TTC549 (cell line): ENCODE results near the gene NEURL1B.

Experiments
- FAIRE-seq: peaks from 2 replicates; lab custom pipeline; 2012; peaks lifted over from hg19 to GRCh38; lab: Jason Lieb, UNC

NEURL1B gene

DNA sequence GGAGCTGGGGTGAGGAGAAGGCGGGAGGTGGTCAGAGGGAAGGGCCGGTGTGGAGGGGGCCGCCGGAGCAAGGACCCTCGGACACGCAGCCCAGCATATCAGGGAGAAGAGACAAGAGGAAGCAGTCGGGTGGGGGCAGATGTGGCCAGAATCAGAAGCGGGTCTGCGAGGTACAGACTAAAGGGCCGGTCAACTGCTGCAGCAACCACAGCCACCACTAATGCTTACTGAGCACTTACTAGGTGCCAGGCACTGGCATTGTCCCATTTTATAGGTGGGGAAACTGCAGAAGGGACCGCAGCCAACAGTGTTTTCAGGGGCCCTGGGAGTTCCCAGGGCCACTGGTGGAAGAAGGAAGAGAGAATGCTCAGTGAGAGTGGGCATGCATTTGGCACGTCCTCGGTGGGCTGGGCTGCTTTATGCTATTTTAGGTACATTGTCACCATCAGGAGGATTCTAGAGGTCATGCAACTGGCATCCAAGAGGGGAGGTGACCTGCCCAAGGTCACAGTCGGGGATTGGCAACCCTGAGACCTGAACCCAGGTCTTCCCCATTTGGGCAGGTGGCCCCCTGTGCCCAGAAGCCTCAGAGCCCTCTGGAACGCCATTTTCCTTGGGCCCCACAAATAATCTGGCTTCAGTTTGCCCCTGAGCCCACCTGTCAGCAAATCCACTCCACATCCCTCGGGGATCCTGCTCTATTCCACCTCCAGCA is 76.6 kb downstream of the NEURL1B start:
- FAIRE-seq = no peak

DNA sequence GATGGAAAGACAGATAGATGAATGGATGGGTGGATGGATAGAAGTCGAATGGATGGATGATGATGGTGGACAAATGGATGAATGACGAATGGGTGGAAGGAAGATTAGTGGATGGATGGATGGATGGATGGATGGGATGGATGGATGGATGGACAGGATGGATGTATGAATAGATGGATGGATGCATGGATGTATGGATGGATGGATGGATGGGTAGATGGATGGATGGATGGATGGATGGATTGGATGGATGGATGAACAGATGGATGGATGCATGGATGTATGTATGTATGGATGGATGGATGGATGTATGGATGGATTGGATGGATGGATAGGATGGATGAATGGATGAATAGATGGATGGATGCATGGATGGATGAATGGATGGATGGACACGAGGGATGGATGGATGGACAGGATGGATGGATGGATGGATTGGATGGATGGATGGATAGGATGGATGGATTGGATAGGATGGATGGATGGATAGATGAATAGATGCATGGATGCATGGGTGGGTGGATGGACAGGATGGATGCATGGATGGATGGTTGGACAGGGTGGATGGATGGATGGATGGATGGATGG is 77.6 kb downstream of the NEURL1B start:
- no peak for FAIRE-seq

DNA sequence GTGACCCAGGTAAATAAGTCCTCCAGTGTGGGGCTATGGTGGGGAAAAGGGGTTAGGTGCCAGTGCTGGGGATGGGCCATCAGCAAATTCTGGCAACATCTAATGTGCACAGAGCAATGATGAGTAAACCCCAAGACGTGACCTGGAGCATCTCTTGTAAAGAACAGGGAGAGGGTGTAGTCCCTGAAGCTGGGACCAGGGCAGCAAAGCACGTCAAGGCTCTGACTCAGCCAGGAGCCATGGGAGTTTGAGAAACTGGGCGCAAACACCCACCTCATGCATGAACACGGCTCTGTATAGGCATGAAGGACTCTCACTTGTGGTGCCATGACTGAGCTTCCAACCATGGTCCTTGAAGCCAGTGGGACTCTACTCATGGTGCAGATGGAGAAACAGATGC is 78.1 kb downstream of the NEURL1B start:
- FAIRE-seq = no peak

DNA sequence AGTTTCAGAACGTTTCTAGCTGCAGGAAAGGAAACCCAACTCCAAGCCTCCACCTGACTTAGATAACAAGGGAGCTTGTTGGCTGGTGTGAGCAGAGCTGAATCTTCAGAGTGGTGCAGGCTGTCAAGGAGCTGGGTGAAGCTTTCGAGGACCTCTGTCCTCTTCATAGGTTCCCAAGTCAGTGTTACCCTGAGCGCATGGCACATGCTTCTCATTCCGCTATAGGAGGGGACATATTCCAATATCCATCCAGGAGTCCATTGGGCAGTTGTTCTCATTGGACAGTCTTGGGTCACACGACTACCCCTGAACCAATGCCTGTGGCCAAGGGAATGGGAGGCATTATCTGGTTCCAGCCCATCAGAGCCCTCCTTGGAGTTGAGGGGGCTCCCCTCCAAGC is 79.6 kb downstream of the NEURL1B start:
- no peak for FAIRE-seq

DNA sequence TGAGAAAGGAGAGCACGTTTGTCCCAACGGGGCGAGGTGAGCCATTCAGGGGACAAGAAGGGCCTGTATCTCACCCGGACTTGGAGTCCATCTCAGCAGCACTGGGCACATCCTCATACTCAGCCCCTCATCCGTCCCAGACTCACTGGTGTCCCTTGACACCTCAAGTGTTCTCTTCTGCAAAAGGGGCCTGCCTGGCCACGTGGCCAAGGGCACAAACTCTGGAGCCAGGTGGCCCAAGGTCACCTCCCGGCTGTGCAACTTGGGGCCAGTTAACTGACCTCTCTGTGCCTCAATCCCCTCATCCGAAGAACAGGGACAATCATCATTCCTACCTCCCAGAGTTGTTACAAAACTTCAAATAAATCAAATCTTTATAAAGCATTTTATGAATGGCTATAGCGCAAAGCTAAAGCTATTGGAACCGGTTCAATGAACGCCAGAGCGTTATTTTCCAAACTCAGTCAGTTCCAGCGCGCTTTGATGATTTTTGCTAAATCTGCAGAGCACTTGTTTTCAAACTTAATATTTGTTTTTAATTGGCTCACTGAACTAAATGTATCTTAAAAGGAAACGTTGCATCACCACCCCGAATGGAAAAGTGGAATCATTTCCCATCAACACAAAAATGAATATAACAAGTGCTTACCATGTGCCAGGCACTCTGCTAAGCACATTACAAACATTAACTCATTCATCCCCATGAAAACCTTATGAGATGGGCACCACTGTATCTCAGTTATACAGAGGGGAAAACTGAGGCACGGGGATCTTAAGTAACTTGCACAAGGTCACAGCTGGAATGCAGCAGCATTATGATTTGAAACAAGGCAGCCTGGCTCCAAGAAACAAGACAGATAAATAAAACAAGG is 80.6 kb downstream of the NEURL1B start:
- no peak for FAIRE-seq

DNA sequence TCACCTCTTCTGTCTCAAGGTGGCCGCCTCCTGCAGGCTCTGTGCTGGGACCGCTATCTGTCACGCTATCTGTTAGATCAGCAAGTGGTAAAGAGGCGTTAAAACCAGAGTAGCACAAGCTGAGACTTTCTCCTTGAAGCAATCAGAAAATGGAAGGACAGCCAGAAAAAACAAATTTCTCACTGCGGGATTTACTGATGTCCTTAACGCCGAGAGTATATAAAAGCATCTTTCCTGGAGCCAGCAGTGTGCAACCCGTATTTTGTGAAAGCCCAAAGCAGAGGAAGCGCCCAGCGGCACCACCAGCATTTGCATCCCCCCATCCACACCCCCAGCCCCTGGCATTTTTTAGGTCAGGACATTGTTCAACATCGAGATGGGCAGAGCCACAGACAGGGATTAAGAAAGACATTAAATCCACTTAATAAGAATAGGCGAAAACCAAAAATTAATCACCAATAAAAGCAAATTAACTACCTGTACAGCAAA is 81.3 kb downstream of the NEURL1B start:
- FAIRE-seq = no peak

DNA sequence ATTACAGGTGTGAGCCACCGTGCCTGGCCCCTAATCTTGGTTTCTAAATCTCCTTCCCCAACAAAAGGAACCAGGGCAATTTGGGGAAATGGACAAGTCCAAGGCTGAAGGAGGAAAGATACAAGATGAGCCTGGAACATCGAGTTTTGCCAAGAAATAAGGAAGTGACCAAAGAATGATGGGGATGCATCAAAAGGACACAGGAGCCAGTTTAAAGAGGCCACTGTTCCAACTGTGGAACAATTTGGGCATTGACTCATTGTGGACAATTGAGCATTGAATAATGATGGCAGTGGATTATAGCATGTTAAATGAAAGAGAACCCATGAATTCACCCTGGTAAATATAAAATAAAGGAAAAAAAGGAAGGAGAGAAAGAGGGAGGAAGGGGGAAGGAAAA is 82.4 kb downstream of the NEURL1B start:
- no peak for FAIRE-seq

DNA sequence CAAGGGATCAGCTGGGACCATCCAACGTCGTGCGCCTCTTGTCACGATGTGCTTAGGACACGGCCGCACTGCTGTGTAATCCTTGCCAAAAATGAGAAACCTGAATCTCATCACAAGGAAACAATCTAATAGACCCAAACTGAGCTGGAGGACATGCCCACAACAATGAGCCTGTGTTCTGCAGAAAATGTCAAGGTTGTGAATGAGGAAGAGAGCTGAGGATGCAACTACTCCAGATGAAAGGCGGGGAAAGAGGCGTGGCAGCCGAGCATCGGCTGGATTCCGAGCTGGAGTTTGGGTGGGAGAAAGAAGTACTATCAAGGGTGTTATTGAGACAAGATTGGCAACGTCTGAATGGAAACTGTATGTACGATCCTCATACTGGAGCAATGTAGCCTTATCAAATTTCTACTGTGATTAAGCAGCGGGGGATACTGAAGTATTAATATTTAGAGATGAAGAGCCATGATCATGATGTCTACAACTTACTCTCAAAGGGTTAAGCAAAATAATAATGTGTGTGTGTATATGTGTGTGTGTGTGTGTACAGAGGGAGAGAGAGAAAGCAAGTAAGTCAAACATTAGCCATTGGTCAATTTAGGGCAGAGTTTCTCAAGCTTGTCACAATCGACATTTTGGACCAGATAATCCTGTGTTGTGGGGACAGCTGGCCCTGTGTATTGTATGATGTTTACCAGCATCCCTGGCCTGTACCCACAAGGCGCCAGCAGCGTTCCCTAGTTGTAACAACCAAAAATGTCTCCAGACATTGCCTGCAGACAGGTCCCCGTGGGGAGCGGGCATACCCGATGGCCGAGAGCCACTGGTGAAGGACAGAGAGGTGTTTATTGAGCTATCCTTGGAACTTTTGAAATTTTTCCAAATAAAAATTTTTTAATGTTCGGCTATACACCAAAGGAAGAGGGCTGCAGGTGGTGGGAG is 83.5 kb downstream of the NEURL1B start:
- no peak for FAIRE-seq

DNA sequence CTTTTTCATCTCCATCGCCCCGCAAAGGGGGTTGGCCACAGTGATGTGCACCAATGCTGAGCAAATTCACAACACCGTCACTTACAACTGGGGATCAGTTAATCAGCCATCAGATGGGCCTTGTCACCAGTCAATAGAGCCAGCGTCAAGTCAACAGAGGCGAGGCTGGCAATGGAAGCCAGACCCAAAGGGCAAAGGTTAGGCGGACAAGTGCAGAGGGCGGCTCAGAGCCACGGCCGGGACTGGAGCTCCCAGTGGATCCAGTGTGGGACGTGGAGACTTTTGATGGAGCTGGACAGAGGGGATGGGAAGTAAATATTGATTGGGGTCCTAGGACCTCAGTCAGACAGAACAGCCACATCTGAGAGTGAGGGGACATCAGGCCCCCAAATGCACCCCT is 84.2 kb downstream of the NEURL1B start:
- no peak for FAIRE-seq

DNA sequence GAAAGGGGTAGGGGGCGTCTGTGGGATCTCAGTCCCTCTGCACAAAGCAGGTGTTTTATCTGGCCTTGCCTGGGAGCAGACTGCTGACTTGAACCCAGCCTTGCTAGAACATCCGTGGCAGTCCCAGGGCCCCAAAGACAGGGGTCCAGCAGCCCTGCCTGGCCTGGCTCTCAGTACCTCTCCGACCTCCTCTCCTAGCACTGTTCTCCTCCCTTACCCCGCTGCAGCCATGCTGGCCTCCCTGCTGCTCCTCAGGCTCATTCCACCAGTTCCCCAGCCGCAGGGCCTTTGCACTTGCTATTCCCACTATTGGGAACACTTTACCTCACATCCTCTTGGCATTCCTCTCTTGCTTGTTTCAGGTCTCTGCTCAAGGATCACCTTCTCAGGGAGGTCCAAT is 84.7 kb downstream of the NEURL1B start:
- no peak for FAIRE-seq

DNA sequence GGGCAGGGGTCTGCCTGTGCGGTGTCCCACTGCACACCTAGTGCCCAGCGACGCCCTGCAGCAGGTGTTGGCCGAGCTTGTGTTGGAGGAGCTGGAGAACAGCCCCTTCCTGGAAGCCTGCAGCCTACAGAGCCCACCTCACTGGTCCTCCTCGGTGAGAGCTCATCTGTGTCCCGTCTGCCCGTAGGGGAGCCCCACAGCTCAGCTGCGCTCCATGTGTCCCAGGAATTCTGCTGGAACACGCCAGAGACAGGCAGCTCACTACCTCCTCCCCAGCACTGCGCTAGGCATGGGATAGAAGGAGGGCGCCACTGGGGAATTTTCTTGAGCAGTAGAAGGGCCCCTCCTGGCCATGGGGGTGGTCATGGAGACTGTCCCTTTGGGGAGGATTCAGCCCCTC is 85.9 kb downstream of the NEURL1B start:
- FAIRE-seq = no peak

DNA sequence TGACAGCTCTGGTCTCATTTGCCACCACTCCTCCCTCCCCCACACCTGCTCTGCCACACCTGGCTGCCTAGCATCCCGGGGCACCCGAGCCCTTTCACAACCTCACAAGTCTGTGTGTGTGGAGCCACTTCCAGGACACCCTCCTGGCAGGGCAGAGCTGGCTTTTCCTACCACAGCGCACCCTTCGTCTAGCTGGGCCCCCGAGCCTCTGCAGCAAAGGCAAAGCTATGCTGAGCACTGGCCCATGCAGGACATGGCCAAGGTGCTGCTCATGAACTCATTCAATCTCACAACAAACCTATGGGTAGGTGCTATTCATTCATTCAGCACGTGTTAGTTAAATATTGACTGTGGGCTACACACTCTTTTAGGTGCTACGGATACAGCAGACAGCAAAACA is 86.5 kb downstream of the NEURL1B start:
- FAIRE-seq = no peak

DNA sequence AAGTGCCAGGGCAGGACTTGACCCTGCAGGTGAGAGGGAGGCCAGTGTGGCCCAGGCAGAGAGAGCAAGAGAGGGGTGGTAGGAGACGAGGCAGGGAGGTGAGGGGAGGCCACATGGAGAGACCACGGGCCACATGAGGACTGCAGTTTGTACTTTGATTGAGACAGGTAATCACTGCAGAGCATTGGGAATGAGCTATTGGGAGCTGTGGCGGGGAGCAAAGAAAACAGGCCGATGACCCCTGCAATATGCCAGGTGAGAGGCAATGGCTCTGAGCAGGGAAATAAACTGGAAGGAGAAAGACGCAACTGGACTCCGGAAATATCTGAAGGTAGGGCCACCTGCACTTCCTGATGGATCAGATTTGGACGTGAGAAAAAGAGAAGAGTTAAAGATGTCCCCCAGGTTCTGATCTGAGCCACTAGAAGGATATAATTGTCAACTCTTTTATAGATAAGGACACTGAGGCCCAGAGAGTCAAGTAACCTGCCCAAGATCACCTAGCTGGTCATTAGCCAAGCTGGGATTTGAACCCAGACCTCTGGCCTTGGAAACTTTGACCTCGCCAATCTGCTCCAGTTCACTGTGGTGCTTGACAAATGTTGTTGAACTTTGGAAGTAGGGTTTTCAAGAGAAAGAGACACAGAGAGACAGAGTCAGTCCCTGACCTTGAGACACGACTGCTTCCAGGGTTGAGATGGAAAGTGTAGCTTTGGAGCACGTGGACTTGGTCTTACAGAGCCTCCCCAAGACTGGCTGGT is 87.6 kb downstream of the NEURL1B start:
- no peak for FAIRE-seq

DNA sequence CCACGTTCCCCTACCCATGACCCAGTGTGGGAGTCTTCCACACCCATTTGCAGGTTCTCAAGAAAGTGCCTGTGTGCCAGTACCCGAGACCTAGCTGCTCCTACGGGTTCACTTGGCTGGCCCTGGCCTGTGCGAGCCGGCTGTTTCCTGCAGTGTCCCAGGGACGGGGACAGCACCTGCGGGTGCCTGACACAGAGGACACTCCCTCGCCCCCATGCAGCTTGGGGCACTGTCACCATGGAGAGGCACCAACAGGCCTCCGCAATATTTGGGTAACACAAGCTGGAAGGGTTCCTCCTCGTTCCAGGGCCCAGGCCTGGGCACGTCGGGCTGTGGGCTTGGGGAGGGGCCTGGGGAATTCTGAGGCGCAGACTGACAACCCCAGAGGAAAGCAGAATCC is 88.5 kb downstream of the NEURL1B start:
- no peak for FAIRE-seq

DNA sequence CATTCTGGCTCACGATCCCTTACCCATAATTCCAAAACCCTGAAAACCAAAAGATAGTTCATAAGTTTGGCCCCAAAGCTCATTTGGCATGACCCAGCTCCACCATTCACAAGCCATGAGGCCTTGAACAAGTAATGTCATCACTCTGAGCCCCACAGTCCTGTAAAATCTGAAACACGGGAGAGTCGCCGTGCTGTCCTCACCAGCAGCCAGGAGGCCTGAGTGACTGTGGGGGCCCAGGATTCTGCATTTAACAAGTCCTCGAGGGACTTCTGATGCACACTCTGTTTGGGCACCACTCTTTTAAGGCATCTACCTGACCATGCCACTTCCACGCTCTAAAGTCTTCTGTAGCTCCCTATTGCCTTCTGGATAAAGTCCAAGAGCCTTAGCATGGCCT is 89.2 kb downstream of the NEURL1B start:
- no peak for FAIRE-seq

DNA sequence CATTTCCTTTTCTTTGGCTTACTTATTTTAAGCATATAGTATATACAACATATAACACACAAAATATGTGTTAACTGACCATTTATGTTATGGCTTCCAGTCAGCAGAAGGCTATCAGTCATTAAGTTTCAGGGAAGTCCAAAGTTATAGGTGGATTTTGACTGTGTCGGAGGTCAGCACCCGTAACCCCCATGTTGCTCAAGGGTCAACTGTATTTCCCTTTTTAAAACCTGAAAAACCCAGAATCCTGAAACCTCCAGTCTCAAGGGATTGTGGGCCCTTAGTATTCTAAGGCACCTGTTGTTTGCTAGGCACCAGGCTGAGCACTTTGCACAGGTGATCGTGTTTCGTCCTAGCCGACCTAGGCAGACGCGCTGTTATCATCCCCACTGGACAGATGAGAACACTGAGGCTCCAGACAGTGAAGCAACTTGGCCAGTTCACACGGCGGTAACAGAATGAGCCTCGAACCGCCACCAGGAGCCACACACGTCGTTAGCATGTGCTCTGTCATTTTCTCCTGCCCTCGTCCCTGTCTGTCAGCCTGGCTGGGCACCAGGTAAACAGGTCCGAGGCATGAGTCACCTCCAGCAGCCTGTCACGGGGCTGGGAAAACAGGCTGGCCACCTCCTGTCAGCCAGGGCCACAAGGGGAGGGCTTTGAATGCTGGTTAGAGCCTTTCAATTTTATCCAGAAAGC is 90.1 kb downstream of the NEURL1B start:
- no peak for FAIRE-seq

DNA sequence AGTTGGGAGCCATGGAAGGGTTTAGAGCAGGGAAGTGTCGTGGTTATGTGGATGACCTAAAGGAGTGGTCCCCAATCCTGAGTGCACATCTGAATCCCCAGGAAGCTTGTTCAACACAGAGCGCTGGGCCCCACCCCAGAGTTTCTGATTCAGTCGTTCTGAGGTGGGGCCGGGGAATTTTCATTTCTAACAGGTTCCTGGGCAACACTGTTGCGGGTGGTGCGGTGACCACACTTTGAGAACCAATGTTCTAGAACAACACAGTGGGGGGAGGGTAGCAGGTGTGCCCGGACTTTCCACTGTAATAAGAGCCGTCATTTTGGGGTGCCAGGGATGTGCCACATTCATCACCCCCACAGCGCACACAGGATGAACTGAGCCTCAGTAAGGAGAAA is 90.6 kb downstream of the NEURL1B start:
- no peak for FAIRE-seq

DNA sequence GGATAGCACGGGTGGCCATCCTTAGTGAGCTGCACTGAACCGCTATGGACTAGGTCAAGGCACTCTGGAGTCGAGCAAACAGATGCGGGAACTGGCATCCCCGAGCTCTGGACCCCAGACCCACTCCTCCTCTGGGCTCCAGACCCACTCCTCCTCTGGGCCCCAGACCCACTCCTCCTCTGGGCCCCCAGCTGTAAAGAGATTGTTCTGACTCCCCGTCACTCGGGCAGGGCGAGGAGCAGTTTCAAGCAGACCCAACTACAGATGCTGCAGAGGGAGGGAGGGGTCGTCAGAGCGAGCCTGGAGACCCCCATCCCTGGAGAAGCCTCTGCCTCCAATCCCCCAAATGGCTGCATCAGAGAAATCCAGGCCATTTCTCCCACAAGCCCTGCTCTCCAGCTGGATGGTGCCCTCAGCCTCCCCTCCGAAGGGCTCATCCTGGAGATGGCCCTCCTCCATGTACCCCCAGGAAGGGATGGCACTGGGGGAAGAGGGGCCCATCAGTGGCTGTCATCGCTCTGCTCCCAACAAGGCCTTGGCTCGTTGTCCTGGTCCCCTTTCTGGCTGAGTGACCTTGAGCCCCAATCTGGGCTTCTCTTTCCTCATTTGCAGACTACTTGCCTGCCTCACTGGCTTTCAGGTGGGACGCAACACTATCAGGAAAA is 91.3 kb downstream of the NEURL1B start:
- no peak for FAIRE-seq

DNA sequence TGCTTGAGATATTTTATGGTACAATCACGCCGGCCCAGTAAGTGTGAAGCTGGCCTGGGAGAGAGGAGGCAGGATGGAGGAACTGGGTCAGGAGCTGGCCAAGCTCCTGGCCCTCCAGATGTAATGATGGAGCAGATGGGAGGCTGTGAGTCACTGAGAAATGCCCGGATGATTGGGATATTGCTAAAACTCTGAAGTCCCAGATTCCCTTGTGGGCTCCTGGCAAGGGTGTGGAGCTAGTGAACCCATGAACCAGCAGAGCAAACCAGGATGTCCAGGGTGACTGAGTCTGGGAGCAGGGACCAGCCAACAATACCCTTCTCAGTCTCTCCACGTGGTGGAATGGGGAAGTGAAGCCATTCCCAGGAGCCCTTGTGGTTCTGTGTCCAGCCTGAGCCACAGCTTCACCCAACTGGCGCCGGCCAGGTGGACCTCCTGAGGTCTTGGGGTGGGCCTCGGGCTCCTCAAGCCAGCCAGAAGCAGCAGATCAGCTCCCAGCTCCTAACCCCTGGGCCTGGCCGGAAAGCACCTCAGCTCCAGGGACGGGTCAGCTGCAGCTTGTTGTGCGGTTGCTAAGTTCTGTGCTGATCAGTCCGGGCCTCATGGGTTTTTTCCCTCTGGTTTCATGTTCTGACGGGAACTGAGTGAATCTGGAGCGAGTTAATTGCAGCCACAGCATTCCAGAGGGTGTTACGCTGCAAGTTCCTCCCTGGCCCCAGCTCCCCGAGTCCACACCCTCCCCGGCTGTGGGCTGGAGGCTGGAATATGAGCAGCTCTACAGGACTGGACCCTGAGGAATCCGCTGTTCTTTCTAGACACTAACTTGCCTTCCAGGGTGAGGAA is 92.3 kb downstream of the NEURL1B start:
- no peak for FAIRE-seq
